ENCODE results near the gene FHL3. TPM values are rescaled to one million over a fixed set of nuclear protein-coding genes. Genes with fewer than 3 reads are reported as not detected.

The FHL3 gene
- total RNA-seq, 1 experiment from 2014 or later, result 11.8 TPM

DNA sequence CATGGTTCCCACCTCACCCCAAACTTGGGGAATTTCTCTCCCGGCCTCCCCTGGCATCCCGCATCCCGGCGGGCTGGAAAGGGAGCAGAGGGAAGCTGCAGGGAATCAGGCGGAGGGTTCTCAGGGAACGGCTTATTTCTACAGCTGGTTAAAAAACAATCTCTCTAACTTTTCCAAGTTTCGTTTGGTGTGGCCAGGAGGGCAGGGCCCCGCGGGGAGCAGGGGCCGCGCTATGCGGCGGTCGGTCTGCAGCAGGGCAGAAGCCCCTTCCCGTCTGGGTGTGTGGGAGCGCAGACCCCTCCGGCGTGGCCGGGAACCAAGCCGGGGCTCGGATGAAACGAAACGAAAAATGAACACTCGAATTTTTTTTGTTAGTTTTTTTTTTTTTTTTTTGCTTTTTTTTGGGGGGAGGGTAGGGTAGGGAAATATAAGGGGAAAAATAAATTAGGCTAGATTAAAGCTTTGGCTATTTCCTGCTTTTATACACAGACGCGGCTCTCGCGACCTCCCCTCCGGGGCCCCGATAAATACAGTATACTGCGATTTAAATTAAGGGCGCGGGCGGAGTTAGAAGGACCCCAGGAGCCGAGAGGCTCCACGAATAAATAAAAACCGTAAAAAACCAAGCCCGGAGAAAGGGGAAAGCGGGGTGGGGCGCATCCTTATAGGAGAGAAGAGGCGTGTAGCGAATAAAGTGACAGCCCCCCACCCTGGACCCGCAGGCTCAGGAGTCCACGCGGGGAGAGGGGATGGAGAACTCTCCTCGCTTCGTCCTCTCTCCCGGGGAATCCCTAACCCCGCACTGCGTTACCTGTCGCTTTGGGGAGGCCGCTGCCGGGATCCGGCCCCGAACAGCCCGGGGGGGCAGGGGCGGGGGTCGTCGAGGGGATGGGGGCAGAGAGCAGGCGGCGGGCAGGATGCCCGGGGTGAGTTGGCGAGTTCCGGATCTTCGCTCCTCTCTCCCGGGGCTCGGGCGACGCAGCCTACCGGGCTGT is 39.2 kb upstream of the FHL3 start:
- H3K27me3 ChIP-seq (replicated peaks; ENCODE audit: control insufficient read depth, insufficient read depth, low read length), result no peaks in the 10 kb centered on the region
- DNase-seq, result no peak
- no peak overlapping the region for H3K27ac Mint-ChIP-seq (ENCODE audit: unreplicated experiment)
- POLR2A ChIA-PET, result no interaction called here
- no peak overlapping the region for H3K4me3 Mint-ChIP-seq (ENCODE audit: unreplicated experiment)
- CTCF ChIA-PET, result no interaction called here
- H3K36me3 ChIP-seq (ENCODE audit: control insufficient read depth, insufficient read depth, low read length), result no peaks in the 10 kb centered on the region
- no peaks in the 10 kb centered on the region for H3K9me3 Mint-ChIP-seq (ENCODE audit: unreplicated experiment)
- H3K4me3 ChIP-seq (ENCODE audit: low read depth, low read length), result no peak overlapping the region
- no peaks in the 10 kb centered on the region for H3K4me1 ChIP-seq
- peaks cover 13% of the 10 kb centered on the region for H3K27me3 Mint-ChIP-seq (ENCODE audit: insufficient read depth, unreplicated experiment)
- intact Hi-C loops (cut with micrococcal nuclease; ENCODE audit: unreplicated experiment), result no loop called here
- H3K36me3 Mint-ChIP-seq (ENCODE audit: insufficient read depth, unreplicated experiment), result no peaks in the 10 kb centered on the region
- no peaks in the 10 kb centered on the region for H3K4me1 Mint-ChIP-seq (ENCODE audit: low read depth, unreplicated experiment)
- no TSS peak for BruUV-seq (replicated peaks)
- H3K9me3 ChIP-seq, result no peaks in the 10 kb centered on the region
- TF ChIP-seq, protein P1, sequence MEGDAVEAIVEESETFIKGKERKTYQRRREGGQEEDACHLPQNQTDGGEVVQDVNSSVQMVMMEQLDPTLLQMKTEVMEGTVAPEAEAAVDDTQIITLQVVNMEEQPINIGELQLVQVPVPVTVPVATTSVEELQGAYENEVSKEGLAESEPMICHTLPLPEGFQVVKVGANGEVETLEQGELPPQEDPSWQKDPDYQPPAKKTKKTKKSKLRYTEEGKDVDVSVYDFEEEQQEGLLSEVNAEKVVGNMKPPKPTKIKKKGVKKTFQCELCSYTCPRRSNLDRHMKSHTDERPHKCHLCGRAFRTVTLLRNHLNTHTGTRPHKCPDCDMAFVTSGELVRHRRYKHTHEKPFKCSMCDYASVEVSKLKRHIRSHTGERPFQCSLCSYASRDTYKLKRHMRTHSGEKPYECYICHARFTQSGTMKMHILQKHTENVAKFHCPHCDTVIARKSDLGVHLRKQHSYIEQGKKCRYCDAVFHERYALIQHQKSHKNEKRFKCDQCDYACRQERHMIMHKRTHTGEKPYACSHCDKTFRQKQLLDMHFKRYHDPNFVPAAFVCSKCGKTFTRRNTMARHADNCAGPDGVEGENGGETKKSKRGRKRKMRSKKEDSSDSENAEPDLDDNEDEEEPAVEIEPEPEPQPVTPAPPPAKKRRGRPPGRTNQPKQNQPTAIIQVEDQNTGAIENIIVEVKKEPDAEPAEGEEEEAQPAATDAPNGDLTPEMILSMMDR (IDR thresholded peaks at IDR 0.05; ENCODE audit: insufficient read depth in 1 of 2, low read depth in 1 of 2, low read length in 1 of 2, severe bottlenecking in 1 of 2, unreplicated experiment in 1 of 2), result no peak

DNA sequence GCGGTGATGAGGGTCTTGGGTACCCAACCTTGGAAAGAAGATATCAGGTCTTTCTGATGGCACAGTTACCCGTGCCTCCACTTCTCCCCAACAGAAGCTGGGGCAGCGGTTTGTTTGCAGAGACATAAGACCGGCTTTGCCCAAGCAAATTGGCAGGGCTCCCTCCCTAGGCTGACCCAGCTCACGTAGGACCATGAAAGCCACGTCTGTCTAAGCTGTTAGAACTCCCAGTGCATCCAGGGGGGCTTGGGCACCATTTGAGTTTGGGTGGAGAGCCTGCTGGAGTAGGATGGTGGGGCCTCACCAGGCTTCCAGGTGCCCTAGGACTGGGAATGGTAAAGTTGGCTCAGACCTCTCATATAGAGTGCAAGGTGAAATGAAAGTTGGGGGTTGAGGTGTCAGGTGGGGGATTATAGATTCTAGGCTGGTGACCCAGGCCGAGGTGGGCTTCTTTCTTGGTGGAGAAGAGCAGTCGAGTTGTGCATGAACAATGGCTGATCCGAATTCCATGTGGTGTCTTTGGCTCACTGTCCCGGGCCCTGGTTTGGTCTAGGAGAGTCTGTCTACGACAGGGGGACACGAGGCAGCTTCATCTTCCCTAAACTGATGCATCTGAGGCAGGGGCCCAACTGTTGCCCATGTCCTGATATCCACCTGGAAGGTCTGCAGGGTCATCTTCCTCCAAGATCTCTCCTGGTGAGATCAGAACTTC is 37.9 kb upstream of the FHL3 start:
- Mint-ChIP-seq H3K36me3 (ENCODE audit: insufficient read depth, unreplicated experiment) (no peaks in the 10 kb centered on the region), H3K9me3 (ENCODE audit: unreplicated experiment) (no peaks in the 10 kb centered on the region), H3K4me1 (ENCODE audit: low read depth, unreplicated experiment) (no peaks in the 10 kb centered on the region), H3K27me3 (ENCODE audit: insufficient read depth, unreplicated experiment) (peaks cover 16% of the 10 kb centered on the region), H3K4me3 (ENCODE audit: unreplicated experiment) (no peak overlapping the region), H3K27ac (ENCODE audit: unreplicated experiment) (no peak overlapping the region)
- Histone ChIP-seq H3K9me3 (no peaks in the 10 kb centered on the region), H3K36me3 (ENCODE audit: control insufficient read depth, insufficient read depth, low read length) (no peaks in the 10 kb centered on the region), H3K27me3 (replicated peaks; ENCODE audit: control insufficient read depth, insufficient read depth, low read length) (no peaks in the 10 kb centered on the region), H3K4me3 (ENCODE audit: low read depth, low read length) (no peak overlapping the region), H3K4me1 (no peaks in the 10 kb centered on the region)
- intact Hi-C loops (cut with micrococcal nuclease; ENCODE audit: unreplicated experiment), result no loop called here
- ChIA-PET POLR2A (no interaction called here), CTCF (interaction anchor here (0.9 kb wide), 1 partner anchor 24 kb away, joined by 4 read pairs; no protein-coding TSS in a partner anchor)
- BruUV-seq (replicated peaks), result no TSS peak
- TF ChIP-seq, protein P1 (IDR thresholded peaks at IDR 0.05; ENCODE audit: insufficient read depth in 1 of 2, low read depth in 1 of 2, low read length in 1 of 2, severe bottlenecking in 1 of 2, unreplicated experiment in 1 of 2), result no peak
- no peak for DNase-seq

DNA sequence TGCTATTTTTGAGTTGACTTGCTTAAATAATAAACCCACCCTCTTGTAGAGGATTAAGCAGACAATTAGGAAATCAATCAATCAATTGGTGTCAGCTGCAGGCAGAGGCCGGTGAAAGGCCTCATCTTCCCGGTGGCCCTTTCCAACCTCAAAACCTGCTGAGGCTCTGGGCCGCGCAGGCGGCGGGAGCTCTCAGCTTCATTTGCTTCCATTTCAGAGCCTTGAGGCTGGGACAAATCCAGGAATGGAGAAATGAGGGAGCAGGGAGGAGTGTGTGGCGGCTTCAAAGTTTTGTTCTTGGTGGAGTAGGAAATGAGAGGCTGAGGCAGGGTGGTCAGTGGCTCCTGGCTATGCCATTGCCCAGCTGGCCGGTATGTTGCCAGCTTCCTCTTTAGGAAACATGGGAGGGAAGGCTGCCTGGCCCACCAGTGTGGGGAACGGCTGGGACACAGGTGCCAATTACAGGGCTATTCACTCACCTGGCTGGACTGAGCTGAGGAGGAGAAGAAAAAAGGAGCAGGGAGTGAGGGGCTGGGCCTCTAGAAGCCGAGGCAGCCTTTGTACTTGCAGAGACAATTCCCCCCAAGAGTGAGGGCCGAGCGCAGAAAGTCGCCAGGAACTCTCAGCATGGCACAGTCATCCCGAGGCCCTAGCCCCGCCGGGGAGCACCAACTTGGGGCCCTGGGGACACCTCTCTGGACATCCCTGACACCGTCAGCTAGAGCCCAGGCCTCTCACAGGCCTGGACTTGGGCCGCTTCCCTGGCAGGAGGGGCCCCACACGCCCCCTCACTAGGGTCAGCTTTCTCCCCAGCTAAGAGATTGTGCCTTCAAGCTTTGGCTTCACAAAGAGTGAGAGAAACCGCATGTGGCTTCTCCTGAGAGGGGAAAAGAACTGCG is 36.9 kb upstream of the FHL3 start:
- H3K27me3 ChIP-seq (replicated peaks; ENCODE audit: control insufficient read depth, insufficient read depth, low read length), result no peaks in the 10 kb centered on the region

More for the DNA sequence above, 36.9 kb upstream of the FHL3 start:
- Histone ChIP-seq H3K4me3 (ENCODE audit: low read depth, low read length) (no peak overlapping the region), H3K36me3 (ENCODE audit: control insufficient read depth, insufficient read depth, low read length) (no peaks in the 10 kb centered on the region), H3K4me1 (no peaks in the 10 kb centered on the region), H3K9me3 (no peaks in the 10 kb centered on the region)
- intact Hi-C loops (cut with micrococcal nuclease; ENCODE audit: unreplicated experiment), result no loop called here
- POLR2A ChIA-PET, result no interaction called here
- TF ChIP-seq, protein P1 (IDR thresholded peaks at IDR 0.05; ENCODE audit: insufficient read depth in 1 of 2, low read depth in 1 of 2, low read length in 1 of 2, severe bottlenecking in 1 of 2, unreplicated experiment in 1 of 2), result no peak
- Mint-ChIP-seq H3K4me1 (ENCODE audit: low read depth, unreplicated experiment) (no peaks in the 10 kb centered on the region), H3K27ac (ENCODE audit: unreplicated experiment) (no peak overlapping the region), H3K9me3 (ENCODE audit: unreplicated experiment) (no peaks in the 10 kb centered on the region), H3K36me3 (ENCODE audit: insufficient read depth, unreplicated experiment) (no peaks in the 10 kb centered on the region), H3K4me3 (ENCODE audit: unreplicated experiment) (no peak overlapping the region), H3K27me3 (ENCODE audit: insufficient read depth, unreplicated experiment) (peaks cover 16% of the 10 kb centered on the region)
- BruUV-seq (replicated peaks), result no TSS peak
- CTCF ChIA-PET, result interaction anchor here (0.9 kb wide), 1 partner anchor 23 kb away, joined by 4 read pairs; no protein-coding TSS in a partner anchor
- DNase-seq, result no peak
